ENCODE measurements around the gene MYADM.
A peak's percentile ranks its signal among the peaks of the same experiment; 100 is the strongest.
"Not testable (repeated sequence)": the region's sequence is repeated elsewhere in the genome, so short reads cannot be mapped to it uniquely, and the experiment has no call there.

Gene MYADM

DNA sequence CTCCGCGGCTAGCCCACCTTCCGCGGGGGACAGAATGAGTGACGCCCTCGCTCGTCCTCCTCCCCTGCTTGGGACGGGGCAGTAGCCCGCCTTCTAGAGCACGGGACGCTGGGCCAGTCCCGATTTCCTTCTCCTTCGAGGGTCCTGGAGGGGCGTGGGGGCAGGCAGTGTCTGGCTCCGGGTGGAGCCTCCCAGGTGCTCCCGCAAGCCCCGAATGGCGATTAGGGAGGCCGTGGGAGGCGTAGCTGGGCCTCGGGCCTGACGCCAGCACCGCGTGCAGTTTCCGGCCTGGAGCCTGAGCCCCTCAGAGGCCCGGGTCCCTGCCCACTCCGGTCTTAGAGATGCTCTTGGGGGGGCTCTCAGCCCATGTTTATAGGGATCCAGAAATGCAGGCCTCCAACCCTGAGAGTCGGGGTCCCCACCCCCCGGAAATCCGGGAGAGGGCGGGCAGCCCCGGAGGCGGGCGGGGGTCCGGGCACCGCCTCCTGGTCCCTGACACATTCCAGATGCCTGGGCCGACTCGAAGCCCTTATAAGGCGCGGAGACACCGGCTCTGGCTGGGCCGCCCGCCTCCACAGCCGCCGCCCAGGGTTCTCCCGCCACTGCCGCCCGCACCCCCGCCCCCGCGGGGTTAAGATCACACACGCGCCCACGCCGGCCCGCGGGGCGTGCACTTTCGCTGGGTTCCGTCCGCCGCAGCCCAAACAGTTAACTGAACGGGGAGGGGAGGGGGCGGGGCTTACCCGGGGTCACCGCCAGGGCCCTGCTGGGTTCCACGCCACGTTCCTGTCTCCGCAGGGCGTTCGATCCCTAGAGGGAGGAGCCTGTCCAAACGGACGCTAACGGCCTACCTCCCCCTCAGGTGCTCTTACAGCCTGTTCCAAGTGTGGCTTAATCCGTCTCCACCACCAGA lies 1.5 kb downstream of the MYADM start:
- DNase-seq = peak; percentile 92

GRCh38 chr19:53869805-53870484 lies 2.3 kb downstream of the MYADM start:
- DNase-seq = not testable (repeated sequence)

- peak; percentile 83 for DNase-seq
Measured at GRCh38 chr19:53870485-53870844, 2.8 kb downstream of the MYADM start.

GRCh38 chr19:53871454-53871853 lies 3.8 kb downstream of the MYADM start:
- peak; percentile 74 for DNase-seq

- no peak for DNase-seq
Measured at GRCh38 chr19:53872762-53873161, 5.1 kb downstream of the MYADM start.

- no peak for DNase-seq
Measured at GRCh38 chr19:53873773-53874605, 6.3 kb downstream of the MYADM start.

GRCh38 chr19:53874606-53874990 lies 6.9 kb downstream of the MYADM start:
- DNase-seq = no peak

DNA sequence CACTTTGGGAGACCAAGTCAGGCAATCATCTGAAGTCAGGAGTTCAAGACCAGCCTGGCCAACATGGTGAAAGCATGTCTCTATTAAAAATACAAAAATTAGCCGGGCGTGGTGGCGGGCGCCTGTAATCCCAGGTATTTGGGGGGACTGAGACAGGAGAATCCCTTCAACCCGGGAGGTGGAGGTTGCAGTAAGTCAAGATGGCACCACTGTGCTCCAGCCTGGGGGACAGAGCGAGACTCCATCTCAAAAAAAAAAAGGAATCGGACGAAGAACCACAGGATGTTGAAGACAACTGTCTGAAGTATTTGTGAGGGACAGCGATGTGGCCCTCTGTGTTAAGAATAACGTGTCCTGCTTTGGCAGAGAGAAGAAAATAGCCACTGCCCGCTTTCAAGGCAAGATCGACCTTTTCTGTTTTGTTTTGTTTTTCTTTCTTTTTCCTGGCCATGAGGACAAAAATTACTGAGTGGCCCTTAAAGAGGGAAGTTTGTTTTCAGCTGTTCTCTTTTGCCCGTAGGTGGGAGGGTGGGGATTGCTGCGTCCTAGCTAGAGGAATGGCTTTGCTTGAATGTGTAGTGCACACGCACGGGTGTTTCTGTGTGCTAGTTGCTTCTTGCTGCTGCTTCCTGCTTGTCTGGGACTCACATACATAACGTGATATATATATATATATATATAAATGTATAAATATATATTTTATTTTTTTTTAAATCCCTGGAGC lies 8.1 kb downstream of the MYADM start:
- DNase-seq = peak; percentile 69

DNA sequence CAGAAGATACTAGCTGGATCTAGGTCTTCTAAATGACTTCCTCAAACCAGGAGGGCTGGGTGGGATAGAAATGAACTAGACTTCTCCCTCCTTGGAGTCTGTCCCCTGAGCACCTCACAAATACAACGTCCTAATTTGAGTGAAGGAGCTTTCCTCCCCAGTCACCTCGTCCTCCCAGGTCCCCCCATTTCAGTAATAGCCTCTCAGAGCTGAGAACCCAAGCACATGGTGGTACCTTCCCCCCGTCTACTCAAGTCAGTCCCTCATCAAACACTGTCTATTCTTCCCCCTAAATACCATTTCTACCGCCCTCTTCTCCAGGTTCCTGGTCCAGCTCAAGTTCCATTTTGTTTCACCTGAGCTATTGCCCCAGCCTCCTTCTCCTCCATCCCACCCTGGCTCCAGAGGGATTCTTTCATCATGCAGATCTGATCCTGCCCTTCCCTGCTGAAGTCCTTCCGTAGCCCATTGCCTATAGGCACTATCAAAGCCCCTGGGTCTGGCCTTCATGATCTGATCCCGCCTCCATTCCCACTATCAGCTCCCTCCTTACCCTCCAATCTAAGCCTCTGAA lies 9.1 kb downstream of the MYADM start:
- no peak for DNase-seq

- peak; percentile 24 for DNase-seq
Measured at GRCh38 chr19:53877361-53877766, 9.7 kb downstream of the MYADM start.

- no peak for DNase-seq
Measured at GRCh38 chr19:53878776-53879139, 11.1 kb downstream of the MYADM start.

GRCh38 chr19:53879140-53880081 lies 11.7 kb downstream of the MYADM start:
- peak; percentile 83 for DNase-seq

DNA sequence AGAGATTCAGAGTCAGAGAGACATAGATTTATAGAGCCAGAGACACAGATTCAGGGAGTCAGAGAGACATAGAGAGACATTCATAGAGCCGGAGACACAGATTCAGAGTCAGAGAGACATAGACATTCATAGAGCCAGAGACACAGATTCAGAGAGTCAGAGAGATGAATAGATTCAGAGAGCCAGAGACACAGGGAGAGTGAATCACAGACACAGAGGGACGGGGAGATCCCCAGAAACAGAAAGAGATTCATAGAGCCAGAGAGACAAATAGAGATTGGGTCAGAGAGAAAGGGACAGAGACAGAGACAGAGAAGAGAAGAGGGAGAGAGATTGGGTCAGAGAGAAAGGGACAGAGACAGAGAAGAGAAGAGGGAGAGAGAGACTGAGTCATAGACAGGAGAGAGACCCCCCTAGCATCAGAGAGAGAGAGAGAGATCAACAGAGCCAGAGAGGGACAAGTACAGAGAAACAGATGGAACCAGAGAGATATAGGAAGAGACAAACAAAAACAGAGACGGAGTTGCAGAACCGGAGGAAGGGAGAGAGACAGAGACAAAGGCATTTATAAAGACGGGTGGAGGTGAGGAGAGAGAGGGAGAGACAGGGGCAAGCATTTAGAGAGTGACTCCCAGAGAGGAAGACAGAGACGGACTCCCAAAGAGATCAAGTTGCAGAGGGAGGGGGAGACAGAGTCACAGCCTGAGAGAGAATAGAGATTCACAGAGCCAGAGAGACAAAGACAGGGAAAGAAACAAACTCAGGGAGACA lies 13.2 kb downstream of the MYADM start:
- peak; percentile 32 for DNase-seq

DNA sequence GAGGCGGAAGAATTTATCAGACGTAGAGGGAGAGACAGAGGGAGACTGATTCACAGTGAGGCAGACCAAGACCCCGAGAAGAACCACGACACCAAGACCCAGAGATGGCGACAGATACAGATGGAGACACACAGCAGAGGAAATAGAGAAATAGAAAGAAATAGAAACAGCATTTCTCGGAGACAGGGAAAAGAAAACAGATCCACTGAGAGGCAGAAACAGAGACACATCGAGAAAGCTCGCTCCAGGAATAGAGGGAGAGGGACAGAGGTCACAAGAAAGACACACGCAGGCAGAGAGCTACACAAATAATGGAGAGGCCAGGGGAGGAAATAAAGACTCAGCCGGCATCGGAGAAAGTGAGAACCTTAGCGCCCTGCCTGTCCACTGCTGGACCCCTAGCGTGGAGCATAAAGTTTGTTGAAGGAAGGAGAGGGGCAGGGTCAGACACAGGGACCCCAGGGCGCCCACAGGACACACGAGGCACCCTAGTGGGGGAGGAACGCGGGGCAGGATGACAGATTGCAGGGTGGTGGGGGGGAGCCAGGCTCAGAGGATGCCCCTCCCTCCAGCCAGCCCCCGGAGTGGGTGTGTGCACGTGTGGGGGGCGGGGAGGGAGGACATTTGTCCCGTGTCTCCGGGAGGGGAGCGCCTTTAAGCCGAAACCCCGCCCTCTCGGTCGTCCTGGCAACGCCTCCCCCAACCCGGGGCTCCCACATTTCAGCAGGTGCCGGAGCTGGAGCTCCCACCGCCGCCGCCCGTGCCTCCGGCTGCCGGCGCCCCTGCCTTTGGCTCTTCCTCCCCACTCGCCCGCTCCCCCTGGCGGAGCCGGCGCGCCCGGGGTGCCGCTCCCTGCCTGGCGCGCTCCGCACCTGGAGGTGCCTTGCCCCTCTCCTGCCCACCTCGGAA lies 14.1 kb downstream of the MYADM start, which contains the start of gene PRKCG:
PRKCG (plus strand) TSS at position 716 of the 909 bp plus-strand sequence. CDS start 298 bp downstream, outside the sequence.
- DNase-seq = peak; percentile 10

DNA sequence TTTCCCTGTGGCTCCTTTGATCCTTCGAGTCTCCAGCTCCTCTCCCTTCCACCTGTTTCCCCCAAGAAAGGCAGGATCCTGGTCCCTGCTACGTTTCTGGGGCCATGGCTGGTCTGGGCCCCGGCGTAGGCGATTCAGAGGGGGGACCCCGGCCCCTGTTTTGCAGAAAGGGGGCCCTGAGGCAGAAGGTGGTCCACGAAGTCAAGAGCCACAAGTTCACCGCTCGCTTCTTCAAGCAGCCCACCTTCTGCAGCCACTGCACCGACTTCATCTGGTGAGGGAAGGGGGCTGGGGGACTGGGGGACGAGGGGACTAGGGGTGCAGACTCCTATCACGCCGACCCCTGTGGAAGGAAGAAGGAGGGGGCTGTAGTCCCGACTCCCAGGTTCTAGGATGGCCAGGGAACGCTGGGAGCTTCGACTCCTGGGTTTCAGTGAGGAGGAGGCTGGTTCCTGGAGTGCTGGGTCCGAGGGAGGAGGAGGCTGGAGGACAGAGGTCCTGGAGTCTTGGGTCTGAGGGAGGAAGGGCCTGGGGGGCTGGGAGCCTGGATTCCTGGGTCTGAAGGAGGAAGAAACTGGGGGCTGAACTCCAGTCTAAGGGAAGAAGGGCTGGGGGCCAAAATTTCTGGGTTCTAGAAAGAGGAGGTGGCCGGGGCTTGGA lies 14.8 kb downstream of the MYADM start:
- DNase-seq = no peak

GRCh38 chr19:53883231-53883661 lies 15.6 kb downstream of the MYADM start:
- no peak for DNase-seq

DNA sequence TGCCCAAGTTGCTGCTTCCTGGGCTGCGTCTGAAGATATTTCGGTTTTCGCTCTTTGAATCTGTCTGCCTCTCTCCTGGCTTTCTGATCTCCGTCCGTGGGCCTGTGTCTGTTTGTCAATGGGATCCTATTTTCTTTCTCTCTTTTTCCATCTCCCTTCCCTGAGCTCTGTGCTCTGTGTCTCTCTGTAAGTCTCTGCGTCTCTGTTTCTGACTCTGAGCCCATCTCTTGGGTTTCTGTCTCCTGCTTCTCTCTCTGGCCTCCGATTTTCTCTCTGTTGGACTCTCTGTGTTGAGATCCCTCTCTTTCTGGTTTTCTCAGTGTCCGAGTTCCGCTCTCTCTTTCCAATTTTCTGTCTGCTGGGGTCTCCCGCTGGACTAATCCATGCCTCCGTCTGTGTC lies 16.1 kb downstream of the MYADM start:
- DNase-seq = no peak

- no peak for DNase-seq
Measured at GRCh38 chr19:53884256-53884655, 16.6 kb downstream of the MYADM start.
